Naive thymus-derived CD4-positive, alpha-beta T cell (primary cell): ENCODE data around the gene GTPBP3. TPM values are rescaled to one million over a fixed set of nuclear protein-coding genes. Genes with fewer than 3 reads are reported as not detected.

Experiments used
- ATAC-seq: fragments of 150-1000 bp; cut with Tn5 transposase; 2 replicates; pipeline ENCODE4 v1.10.0; 2021; ENCODE audit warnings: mild to moderate bottlenecking, moderate library complexity
- CTCF ChIA-PET: fragments of 350-600 bp; sonication (Branson Sonifier 250); formaldehyde crosslinking; loops from one replicate; lab custom pipeline; 2021; ENCODE audit warnings: antibody characterized with exemption; lab: Charles Lee
- POLR2A ChIA-PET: fragments of 350-600 bp; sonication (Branson Sonifier 250); formaldehyde crosslinking; loops from one replicate; lab custom pipeline; 2021; ENCODE audit warnings: antibody characterized with exemption, inconsistent platforms; lab: Charles Lee
- DNase-seq, 9 donors: peaks; one replicate each; pipeline versions ENCODE4 v3.0.0 to v3.0.0-alpha.2; 2020 to 2022; ENCODE audit warnings: mixed read lengths in 1 of 9
- H3K27ac ChIP-seq: one replicate; pipeline ENCODE4 v1.7.0; 2013; ENCODE audit warnings: mild to moderate bottlenecking, low read depth, low read length, moderate library complexity
- H3K27me3 ChIP-seq, 2 donors: one replicate each; pipeline ENCODE4 v1.7.0; 2013; ENCODE audit warnings: low read length in 2 of 2, mild to moderate bottlenecking in 2 of 2, moderate library complexity in 2 of 2; ENCODE audit not compliant: control insufficient read depth in 2 of 2, insufficient read depth in 2 of 2
- H3K36me3 ChIP-seq, 3 experiments: 1 replicate in 2 of 3; 2 replicates in 1 of 3; pipeline ENCODE4 v1.7.0; 2013; ENCODE audit warnings: low read length in 3 of 3, mild to moderate bottlenecking in 3 of 3, moderate library complexity in 1 of 3; ENCODE audit not compliant: insufficient read depth in 3 of 3, control insufficient read depth in 2 of 3
- H3K4me1 ChIP-seq, 2 donors: one replicate each; pipeline ENCODE4 v1.7.0; 2013; ENCODE audit warnings: low read length in 2 of 2, mild to moderate bottlenecking in 2 of 2, moderate library complexity in 1 of 2; ENCODE audit not compliant: control insufficient read depth in 2 of 2, insufficient read depth in 2 of 2
- H3K4me3 ChIP-seq: 2 replicates; pipeline ENCODE4 v1.7.0; 2013; ENCODE audit warnings: mild to moderate bottlenecking, low read length
- H3K9me3 ChIP-seq, 3 experiments: 1 replicate in 2 of 3; 2 replicates in 1 of 3; pipeline ENCODE4 v1.7.0; 2013; ENCODE audit warnings: low read length in 3 of 3; ENCODE audit not compliant: control insufficient read depth in 2 of 3
- H3K27ac Mint-ChIP-seq, 9 donors: one replicate each; pipeline ENCODE4 v1.8.0; 2020 to 2022; ENCODE audit warnings: mixed read lengths in 9 of 9, mild to moderate bottlenecking in 8 of 9, moderate library complexity in 5 of 9, inconsistent platforms in 2 of 9
- H3K27me3 Mint-ChIP-seq, 5 donors: one replicate each; pipeline ENCODE4 v1.8.0; 2021 to 2022; ENCODE audit warnings: mixed read lengths in 5 of 5, mild to moderate bottlenecking in 1 of 5
- H3K36me3 Mint-ChIP-seq, 5 donors: one replicate each; pipeline ENCODE4 v1.8.0; 2020 to 2022; ENCODE audit warnings: mixed read lengths in 5 of 5, mild to moderate bottlenecking in 3 of 5, inconsistent platforms in 1 of 5
- H3K4me1 Mint-ChIP-seq, 7 donors: one replicate each; pipeline ENCODE4 v1.8.0; 2020 to 2022; ENCODE audit warnings: mixed read lengths in 7 of 7, mild to moderate bottlenecking in 3 of 7, inconsistent platforms in 1 of 7
- H3K4me3 Mint-ChIP-seq, 10 donors: one replicate each; pipeline ENCODE4 v1.8.0; 2020 to 2022; ENCODE audit warnings: mild to moderate bottlenecking in 10 of 10, mixed read lengths in 10 of 10, moderate library complexity in 6 of 10, inconsistent platforms in 2 of 10
- H3K9me3 Mint-ChIP-seq, 11 donors: one replicate each; pipeline ENCODE4 v1.8.0; 2020 to 2022; ENCODE audit warnings: mixed read lengths in 11 of 11, mild to moderate bottlenecking in 4 of 11, inconsistent platforms in 1 of 11, moderate library complexity in 1 of 11
- intact Hi-C, 2 donors: fragments of 100-400 bp; cut with micrococcal nuclease; formaldehyde crosslinking; loops; one replicate each; pipeline ENCODE4 v1.15.1; 2023
- polyA plus RNA-seq, 2 donors: library from polyadenylated mRNA; unstranded; fragments of 300-500 nt; fragmentation: Illumina TruSeq; gene quantifications; one replicate each; pipeline ENCODE4 v1.2.3, GENCODE V29; 2021
- total RNA-seq, 6 experiments: library from RNA in 5 of 6; stranded (reverse) in 5 of 6; gene quantifications; 1 replicate in 5 of 6; 2 replicates in 1 of 6; pipeline ENCODE4 v1.2.3 and lab custom pipeline; 2021 to 2026

Gene GTPBP3
- total RNA-seq: 10 to 100 TPM; 29.6 to 59.8 (median 40.4) TPM
- 10 to 100 TPM in 1 of 2 donors, 1 to 10 TPM in 1; 5.1 to 15.9 TPM for polyA plus RNA-seq
- total RNA-seq (lab: John Stamatoyannopoulos, UW): 16.7 reads per million, percentile 46 among the genes with 10 or more reads in this experiment

- peak within 1 kb of the TSS; percentile 76 for H3K4me3 ChIP-seq
- ChIA-PET CTCF (no interaction called here), POLR2A (interaction anchor here (0.6 to 6.3 kb wide), 5 partner anchors 10 to 53 kb away, joined by 3 to 56 read pairs (median 3); partner anchors contain the start of genes DDA1 and MRPL34)
- ATAC-seq (peak; percentile 96), DNase-seq (peak; percentile 84 to 99 (median 95))
- peak within 1 kb of the TSS; percentile 86 to 96 (median 92) for H3K4me3 Mint-ChIP-seq
- H3K27me3 Mint-ChIP-seq: no peaks in the 10 kb centered on the region
- no peaks in the 10 kb centered on the region for H3K27me3 ChIP-seq
- H3K27ac Mint-ChIP-seq: peak within 1 kb of the TSS; percentile 78 to 95 (median 93)
- H3K36me3 ChIP-seq: peaks cover 0 to 11% (median 0%) of the 10 kb centered on the region in 3 experiments
- H3K9me3 Mint-ChIP-seq: peaks cover 0 to 3% (median 0%) of the 10 kb centered on the region in 11 donors
- peaks cover 0 to 9% (median 0%) of the 10 kb centered on the region in 5 donors for H3K36me3 Mint-ChIP-seq
- H3K4me1 ChIP-seq: peaks cover 16 to 22% of the 10 kb centered on the region in 2 donors
- intact Hi-C loops: loop anchor here (1.0 to 5.0 kb wide), 13 partner anchors 9 to 262 kb away; partner anchors contain the start of genes BABAM1 (in 2 of the 2), DDA1 (in 2 of the 2), HAUS8 (in 2 of the 2) and MYO9B (in 2 of the 2)
- H3K27ac ChIP-seq: peak within 1 kb of the TSS; percentile 79
- peaks cover 22 to 55% (median 27%) of the 10 kb centered on the region in 7 donors for H3K4me1 Mint-ChIP-seq
- H3K9me3 ChIP-seq: no peaks in the 10 kb centered on the region
Measured at GRCh38 chr19:17336872-17337674, at the start of gene GTPBP3. Gene GTPBP3, plus strand, starts transcription at chr19:17337553. Its CDS starts 59 bp downstream, at chr19:17337612.

- Mint-ChIP-seq H3K9me3 (peaks cover 0 to 4% (median 0%) of the 10 kb centered on the region in 11 donors), H3K27me3 (peaks cover 0 to 5% (median 0%) of the 10 kb centered on the region in 5 donors), H3K36me3 (peaks cover 0 to 4% (median 0%) of the 10 kb centered on the region in 5 donors), H3K27ac (no peak overlapping the region), H3K4me3 (no peak overlapping the region), H3K4me1 (peaks cover 0 to 7% (median 5%) of the 10 kb centered on the region in 7 donors)
- Histone ChIP-seq H3K27me3 (no peaks in the 10 kb centered on the region), H3K4me3 (no peak overlapping the region), H3K27ac (no peak overlapping the region), H3K9me3 (no peaks in the 10 kb centered on the region), H3K4me1 (peaks cover 0 to 5% of the 10 kb centered on the region in 2 donors), H3K36me3 (peaks cover 0 to 4% (median 0%) of the 10 kb centered on the region in 3 experiments)
- ATAC-seq (no peak), DNase-seq (peak in 1 of 9 donors; percentile 53)
- ChIA-PET CTCF (interaction anchor here (0.7 kb wide), 1 partner anchor 69 kb away, joined by 4 read pairs; no protein-coding TSS in a partner anchor), POLR2A (interaction anchor here (0.7 to 1.9 kb wide), 2 partner anchors 22 to 47 kb away, joined by 4 read pairs; partner anchors contain the start of gene BABAM1)
- intact Hi-C loops: no loop called here
Measured at GRCh38 chr19:17289489-17289888, 47.9 kb upstream of the GTPBP3 start.

- Histone ChIP-seq H3K4me1 (peaks cover 0 to 5% of the 10 kb centered on the region in 2 donors), H3K27ac (peak overlapping the region; percentile 55), H3K9me3 (no peaks in the 10 kb centered on the region), H3K4me3 (peak overlapping the region; percentile 80), H3K27me3 (no peaks in the 10 kb centered on the region), H3K36me3 (peaks cover 0 to 6% (median 0%) of the 10 kb centered on the region in 3 experiments)
- peaks cover 0 to 2% (median 0%) of the 10 kb centered on the region in 5 donors for H3K36me3 Mint-ChIP-seq
- peaks cover 0 to 5% (median 0%) of the 10 kb centered on the region in 5 donors for H3K27me3 Mint-ChIP-seq
- ATAC-seq (peak; percentile 97), DNase-seq (peak; percentile 71 to 88 (median 79))
- POLR2A ChIA-PET: interaction anchor here (0.6 to 2.1 kb wide), 11 partner anchors 10 to 99 kb away, joined by 3 to 18 read pairs (median 4); partner anchors contain the start of genes ABHD8, ANO8, DDA1 and MRPL34
- CTCF ChIA-PET: interaction anchor here (0.7 to 5.4 kb wide), 13 partner anchors 13 to 227 kb away, joined by 3 to 31 read pairs (median 4); partner anchors contain the start of genes BABAM1, DDA1, MRPL34 and USHBP1
- peak overlapping the region; percentile 83 to 93 (median 92) for H3K4me3 Mint-ChIP-seq
- H3K9me3 Mint-ChIP-seq: peaks cover 0 to 4% (median 0%) of the 10 kb centered on the region in 11 donors
- peaks cover 0 to 7% (median 5%) of the 10 kb centered on the region in 7 donors for H3K4me1 Mint-ChIP-seq
- intact Hi-C loops: loop anchor here (1.0 kb wide), 11 partner anchors 13 to 178 kb away; partner anchors contain the start of genes MRPL34 (in 2 of the 2), ANO8 (in 1 of the 2), BABAM1 (in 1 of the 2) and DDA1 (in 1 of the 2)
- H3K27ac Mint-ChIP-seq: peak overlapping the region; percentile 33 to 87 (median 77)
Measured at GRCh38 chr19:17292301-17293074, 44.9 kb upstream of the GTPBP3 start.

- H3K9me3 ChIP-seq: no peaks in the 10 kb centered on the region
- ChIA-PET POLR2A (interaction anchor here (0.7 to 2.1 kb wide), 5 partner anchors 9 to 42 kb away, joined by 3 to 18 read pairs (median 6); partner anchors contain the start of genes ABHD8, ANO8 and MRPL34), CTCF (interaction anchor here (0.9 to 5.4 kb wide), 10 partner anchors 12 to 171 kb away, joined by 3 to 31 read pairs (median 4); partner anchors contain the start of genes BABAM1, DDA1, MRPL34 and USHBP1)
- DNase-seq (no peak), ATAC-seq (no peak)
- intact Hi-C loops: loop anchor here in 1 of 2 donors (1.0 kb wide), 1 partner anchor 177 kb away; the partner anchor contains the start of gene SLC27A1
- no peak overlapping the region for H3K27ac Mint-ChIP-seq
- no peak overlapping the region for H3K4me3 Mint-ChIP-seq
- H3K27me3 Mint-ChIP-seq: peaks cover 0 to 5% (median 0%) of the 10 kb centered on the region in 5 donors
- no peak overlapping the region for H3K27ac ChIP-seq
- H3K4me1 Mint-ChIP-seq: peaks cover 0 to 7% (median 5%) of the 10 kb centered on the region in 7 donors
- H3K4me3 ChIP-seq: no peak overlapping the region
- peaks cover 0 to 5% of the 10 kb centered on the region in 2 donors for H3K4me1 ChIP-seq
- H3K36me3 ChIP-seq: peaks cover 0 to 11% (median 0%) of the 10 kb centered on the region in 3 experiments
- H3K27me3 ChIP-seq: no peaks in the 10 kb centered on the region
- H3K9me3 Mint-ChIP-seq: peaks cover 0 to 5% (median 0%) of the 10 kb centered on the region in 11 donors
- H3K36me3 Mint-ChIP-seq: peaks cover 0 to 8% (median 0%) of the 10 kb centered on the region in 5 donors
Measured at GRCh38 chr19:17293605-17294004, 43.7 kb upstream of the GTPBP3 start.

- Histone ChIP-seq H3K9me3 (no peaks in the 10 kb centered on the region), H3K27me3 (no peaks in the 10 kb centered on the region), H3K4me3 (no peak overlapping the region), H3K4me1 (peaks cover 0 to 5% of the 10 kb centered on the region in 2 donors), H3K36me3 (peaks cover 0 to 14% (median 0%) of the 10 kb centered on the region in 3 experiments), H3K27ac (no peak overlapping the region)
- intact Hi-C loops: no loop called here
- Mint-ChIP-seq H3K4me1 (peaks cover 0 to 7% (median 5%) of the 10 kb centered on the region in 7 donors), H3K4me3 (no peak overlapping the region), H3K36me3 (peaks cover 0 to 11% (median 0%) of the 10 kb centered on the region in 5 donors), H3K27me3 (peaks cover 0 to 5% (median 0%) of the 10 kb centered on the region in 5 donors), H3K27ac (no peak overlapping the region), H3K9me3 (peaks cover 0 to 5% (median 0%) of the 10 kb centered on the region in 11 donors)
- DNase-seq: peak in 4 of 9 donors; percentile 27 to 76 (median 38)
- POLR2A ChIA-PET: no interaction called here
- CTCF ChIA-PET: interaction anchor here (0.6 to 5.4 kb wide), 3 partner anchors 27 to 220 kb away, joined by 3 to 31 read pairs (median 3); partner anchors contain the start of gene BABAM1
- ATAC-seq: no peak
Measured at GRCh38 chr19:17294051-17294891, 43.1 kb upstream of the GTPBP3 start.
